NCI-H2081 treated with DMSO at 0.1 percent for 48 hours (cell line): ENCODE results near the gene ASPSCR1.

Experiments
- DNase-seq: peaks from one replicate; lab custom pipeline; 2025; lab: John Stamatoyannopoulos, UW

ASPSCR1 gene, protein sequence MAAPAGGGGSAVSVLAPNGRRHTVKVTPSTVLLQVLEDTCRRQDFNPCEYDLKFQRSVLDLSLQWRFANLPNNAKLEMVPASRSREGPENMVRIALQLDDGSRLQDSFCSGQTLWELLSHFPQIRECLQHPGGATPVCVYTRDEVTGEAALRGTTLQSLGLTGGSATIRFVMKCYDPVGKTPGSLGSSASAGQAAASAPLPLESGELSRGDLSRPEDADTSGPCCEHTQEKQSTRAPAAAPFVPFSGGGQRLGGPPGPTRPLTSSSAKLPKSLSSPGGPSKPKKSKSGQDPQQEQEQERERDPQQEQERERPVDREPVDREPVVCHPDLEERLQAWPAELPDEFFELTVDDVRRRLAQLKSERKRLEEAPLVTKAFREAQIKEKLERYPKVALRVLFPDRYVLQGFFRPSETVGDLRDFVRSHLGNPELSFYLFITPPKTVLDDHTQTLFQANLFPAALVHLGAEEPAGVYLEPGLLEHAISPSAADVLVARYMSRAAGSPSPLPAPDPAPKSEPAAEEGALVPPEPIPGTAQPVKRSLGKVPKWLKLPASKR

DNA sequence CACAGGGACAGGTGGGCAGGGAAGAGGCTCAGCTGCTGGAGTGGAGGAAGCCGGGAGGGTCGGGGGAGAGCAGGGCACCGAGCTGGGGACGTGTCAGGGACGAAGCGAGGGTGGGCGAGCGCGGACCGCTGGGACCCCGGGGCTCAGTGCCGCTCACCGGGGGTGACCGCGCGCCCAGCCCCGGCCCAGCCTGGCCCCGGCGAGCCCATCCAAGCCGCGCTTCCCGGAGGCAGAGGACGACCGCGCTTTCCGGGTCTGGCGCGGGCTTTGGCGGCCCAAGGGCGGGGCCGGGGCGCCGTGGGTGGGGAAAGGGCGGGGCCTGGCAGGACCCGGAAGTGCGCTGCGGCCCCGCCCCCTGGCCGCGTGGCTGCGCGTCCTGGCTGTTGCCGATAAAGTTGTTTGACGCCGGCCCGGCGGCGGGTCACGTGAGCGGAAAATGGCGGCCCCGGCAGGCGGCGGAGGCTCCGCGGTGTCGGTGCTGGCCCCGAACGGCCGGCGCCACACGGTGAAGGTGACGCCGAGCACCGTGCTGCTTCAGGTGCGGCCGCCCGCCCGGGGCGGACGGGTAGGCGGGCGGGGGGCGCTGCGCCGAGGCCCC is at the start of gene ASPSCR1:
Gene ASPSCR1, plus strand, starts transcription at position 419 of the 598 bp plus-strand sequence. Its CDS starts 18 bp downstream, at position 437.
- peak; percentile 51 for DNase-seq

DNA sequence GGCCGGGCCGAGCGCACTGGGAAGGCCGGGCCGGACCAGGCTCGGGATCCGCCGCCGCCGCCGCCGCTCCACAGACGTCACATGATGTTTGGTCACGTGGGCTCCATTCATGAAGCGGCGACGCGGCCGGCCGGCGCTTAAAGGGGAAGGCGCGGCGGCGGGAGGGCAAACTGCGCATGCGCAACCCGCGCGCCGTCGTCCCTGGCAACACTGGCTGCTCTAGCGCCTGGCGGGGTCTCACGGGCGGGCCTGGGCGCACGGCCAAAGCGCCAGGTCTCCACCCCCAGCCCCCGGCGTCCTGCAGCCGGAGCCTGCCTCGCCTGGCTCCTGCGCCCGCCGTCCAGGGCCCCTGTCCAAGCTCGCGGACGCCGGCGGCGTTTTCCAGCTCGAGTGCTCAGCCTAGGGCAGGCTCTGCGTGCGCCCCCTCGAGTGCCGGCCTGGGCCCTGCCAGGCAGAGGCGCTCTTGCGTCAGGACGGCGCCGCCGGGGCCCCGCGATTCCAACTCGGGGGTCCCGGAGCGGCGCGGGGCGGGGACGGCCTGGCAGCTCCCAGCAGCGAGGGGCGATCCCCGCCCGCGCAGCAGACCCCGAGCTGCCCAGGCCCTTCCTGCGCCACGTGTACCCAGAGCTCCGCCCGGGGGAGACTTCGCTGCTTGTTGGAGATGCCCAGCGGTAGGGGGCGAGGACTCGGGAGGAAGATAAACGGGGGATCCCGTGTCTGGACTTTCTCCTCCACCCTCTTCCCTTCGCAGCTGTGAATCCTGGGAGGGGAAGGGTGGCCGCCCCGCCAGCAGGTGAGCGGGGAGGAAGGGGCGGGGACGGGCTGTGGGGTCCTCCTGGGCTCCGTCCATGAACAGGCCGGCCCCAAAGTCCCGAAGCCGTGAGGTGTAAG is 49.5 kb upstream of the ASPSCR1 start, which contains the start of gene MAFG:
Gene MAFG, minus strand, starts transcription at position 83 of the 891 bp plus-strand sequence. CDS start 4,550 bp downstream, outside the sequence.
- peak; percentile 92 for DNase-seq

GRCh38 chr17:81928544-81929252 is 48.7 kb upstream of the ASPSCR1 start:
- DNase-seq: no peak

DNA sequence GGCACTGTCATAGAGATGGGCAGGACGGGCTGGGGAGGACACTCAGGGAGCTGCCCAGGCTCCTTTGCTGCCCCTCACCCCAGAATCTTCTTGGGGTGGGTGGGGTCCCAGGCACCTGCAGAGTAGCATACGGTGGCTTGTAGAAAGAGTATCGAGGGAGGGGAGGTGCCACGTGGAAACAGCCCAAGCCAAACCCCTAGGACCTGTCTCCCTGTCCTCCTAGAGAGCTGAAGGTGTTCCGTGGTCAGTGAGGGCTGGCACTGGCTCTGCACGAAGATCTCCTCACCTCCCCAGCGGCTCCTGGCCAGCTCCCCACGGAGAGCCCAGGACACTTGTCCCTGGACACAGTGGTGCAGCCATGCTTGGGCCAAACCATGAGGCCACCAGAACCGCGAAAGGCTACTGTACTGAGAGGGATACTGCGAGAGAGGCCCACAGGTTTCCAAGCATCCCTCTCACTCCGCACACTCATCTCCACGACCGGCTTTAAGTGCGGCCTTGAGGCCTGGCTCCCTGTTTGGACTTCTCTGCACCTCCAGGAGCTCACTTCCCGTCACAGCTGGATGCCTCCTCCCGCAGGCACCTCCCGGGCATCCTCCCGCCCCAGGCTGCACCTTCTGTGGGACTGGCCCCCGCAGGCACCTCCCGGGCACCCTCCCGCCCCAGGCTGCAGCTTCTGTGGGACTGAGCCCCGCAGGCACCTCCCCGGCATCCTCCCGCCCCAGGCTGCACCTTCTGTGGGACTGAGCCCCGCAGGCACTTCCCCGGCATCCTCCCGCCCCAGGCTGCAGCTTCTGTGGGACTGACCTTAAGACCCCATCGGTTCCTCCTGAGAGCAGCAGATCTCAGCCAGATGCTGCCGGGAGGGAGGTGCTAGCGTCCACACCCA is 47.9 kb upstream of the ASPSCR1 start:
- DNase-seq: no peak

DNA sequence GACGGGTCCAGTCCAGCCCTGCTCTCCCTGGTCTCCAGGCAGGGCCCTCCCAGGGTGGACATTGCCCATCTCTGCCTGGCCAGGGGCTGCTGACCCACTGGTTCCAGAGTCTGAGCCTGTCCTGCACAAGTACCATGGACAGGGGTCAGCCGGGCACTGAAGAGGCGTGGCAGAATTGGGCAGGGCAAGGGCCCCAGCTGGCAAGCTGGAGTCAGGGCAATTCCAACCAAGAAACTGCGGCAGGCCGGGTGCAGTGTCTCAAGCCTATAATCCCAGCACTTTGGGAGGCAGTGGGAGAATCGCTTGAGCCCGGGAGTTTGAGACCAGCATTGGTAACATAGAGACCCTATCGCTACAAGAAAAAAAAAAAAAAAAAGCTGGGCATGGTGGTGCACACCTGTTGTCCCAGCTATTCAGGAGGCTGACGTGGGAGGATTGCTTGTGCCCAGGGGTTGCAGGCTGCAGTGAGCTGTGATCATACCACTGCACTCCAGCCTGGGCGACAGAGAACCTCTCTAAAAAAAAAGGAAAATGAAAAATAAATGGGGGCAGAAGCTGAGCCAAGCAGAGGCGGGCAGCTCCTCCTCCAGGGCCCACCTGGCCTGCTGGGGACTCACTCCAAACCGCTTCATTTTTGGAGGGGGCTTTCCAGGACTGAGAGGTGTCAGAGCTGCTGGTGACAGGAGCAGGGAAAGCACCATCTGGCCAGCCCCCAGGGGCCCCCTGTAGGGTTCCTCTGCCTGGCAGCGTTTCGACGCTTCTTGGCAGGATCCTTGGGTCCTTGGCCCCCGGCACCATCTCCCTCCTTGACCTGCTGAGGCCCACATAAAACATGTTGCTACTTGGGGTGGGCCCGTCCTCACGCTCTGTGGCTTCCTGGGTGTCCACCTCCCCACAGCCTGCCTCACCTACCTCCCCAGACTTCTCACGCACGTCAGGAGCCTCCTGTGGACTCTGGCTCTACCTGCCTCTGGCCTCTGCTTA is 47.0 kb upstream of the ASPSCR1 start:
- no peak for DNase-seq

GRCh38 chr17:81931189-81931556 is 46.3 kb upstream of the ASPSCR1 start:
- DNase-seq: no peak

GRCh38 chr17:81931557-81932332 is 45.7 kb upstream of the ASPSCR1 start:
- DNase-seq: no peak

- DNase-seq: no peak
These were observed 45.0 kb upstream of the ASPSCR1 start for GRCh38 chr17:81932333-81932983.

- no peak for DNase-seq
These were observed 44.2 kb upstream of the ASPSCR1 start for GRCh38 chr17:81933178-81933699.

- no peak for DNase-seq
These were observed 43.2 kb upstream of the ASPSCR1 start for GRCh38 chr17:81934098-81934757.

- no peak for DNase-seq
These were observed 42.4 kb upstream of the ASPSCR1 start for GRCh38 chr17:81934850-81935708.

DNA sequence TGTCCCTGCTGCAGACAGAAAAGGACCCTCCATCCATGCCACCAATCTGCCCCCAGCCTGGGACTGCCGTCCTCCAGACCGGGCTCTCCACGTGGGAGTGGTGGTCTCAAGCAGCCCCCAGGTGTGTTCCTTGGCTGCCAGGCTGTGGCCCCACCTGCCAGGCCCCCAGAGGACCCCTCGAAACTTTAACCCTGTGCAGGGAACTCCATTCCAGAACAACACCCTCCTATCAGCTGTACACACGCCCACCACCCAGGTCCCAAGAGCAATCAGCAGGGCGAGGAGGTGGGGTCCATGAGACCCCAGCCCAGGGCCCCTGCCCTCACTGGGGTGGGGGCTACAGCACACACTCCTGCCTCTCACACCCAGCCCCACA is 41.7 kb upstream of the ASPSCR1 start:
- no peak for DNase-seq

DNA sequence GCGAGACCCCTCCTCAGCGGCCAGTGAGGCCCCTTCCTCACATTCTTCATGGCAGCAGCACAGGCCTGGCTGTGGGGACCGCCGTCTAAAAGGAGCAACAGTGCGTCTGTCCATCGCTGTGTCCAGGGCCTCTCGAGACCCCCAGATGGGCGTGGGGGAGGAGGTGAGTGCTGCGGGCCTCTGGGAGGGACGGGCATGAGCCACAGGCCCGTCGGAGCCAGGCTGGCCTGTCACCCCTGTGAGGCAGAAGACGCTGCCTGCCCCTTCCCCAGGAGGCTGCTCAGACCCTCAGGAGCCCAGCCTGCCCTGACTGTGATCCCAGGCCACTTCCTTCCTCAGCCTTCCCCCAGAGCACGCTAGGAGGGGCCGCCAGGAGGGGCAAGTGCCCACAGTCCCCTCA is 38.2 kb upstream of the ASPSCR1 start:
- DNase-seq: no peak

- DNase-seq: no peak
These were observed 37.5 kb upstream of the ASPSCR1 start for GRCh38 chr17:81939881-81940385.

DNA sequence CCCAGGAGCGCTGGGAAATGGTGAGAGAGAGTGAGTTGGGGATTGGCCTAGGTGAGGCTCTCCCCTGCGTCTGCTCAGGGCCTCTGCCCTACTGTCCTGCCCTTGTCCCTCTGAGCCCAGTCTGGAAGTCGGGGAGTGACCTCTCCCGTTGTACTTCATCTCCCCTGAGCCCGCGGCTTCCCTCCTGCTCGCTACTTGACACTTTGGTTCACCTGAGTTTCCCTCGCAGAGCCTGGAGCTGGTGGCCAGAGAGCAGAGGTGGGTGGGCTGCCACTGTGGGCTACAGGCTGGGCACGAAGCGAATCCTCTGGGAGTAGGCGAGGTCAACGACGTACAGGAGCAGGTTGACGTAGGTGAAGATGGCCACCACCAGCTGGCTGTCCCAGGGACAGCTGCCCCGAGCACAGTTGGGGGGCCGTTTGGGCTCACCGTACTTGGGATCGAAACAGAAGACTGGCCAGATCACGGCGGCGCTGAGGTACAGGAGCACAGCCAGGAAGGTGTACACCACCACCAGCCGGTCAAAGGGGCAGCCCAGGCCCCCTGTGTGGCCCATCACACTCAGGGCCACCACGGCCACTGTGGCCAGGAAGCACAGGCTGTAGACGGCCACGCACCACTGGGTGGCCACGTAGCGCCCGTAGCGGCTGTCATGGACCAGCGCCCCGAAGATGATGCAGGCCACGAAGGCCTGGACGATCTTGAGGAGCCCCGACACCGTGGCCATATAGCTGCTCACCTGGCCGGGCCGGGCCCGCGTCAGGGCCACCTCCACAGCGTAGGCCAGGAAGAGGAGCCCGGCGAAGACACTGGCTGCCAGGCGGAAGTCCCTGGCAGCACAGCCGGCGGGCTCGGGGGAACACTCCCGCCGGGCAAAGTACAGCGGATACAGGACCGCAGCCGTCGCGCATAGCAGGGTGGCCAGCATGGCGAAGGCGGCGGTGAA is 36.6 kb upstream of the ASPSCR1 start:
- no peak for DNase-seq
